Stimulated activated effector memory CD8-positive, alpha-beta T cell treated with anti-CD3 and anti-CD28 coated beads, Interleukin-12 subunit alpha, Interleukin-12 subunit beta, amount 100 ng/mL, for 72 hours (primary cell): Measurements from ENCODE around the gene SARDH.
A peak's percentile ranks its signal among the peaks of the same experiment; 100 is the strongest.

ENCODE experiments used
- ATAC-seq: fragments of 150-1000 bp; cut with Tn5 transposase; 2 replicates; pipeline ENCODE4 v1.10.0; 2021
- DNase-seq, 2 donors: peaks; one replicate each; pipeline ENCODE4 v3.0.0; 2021 to 2022; ENCODE audit warnings: low spot score in 2 of 2
- H3K27ac Mint-ChIP-seq: one replicate; pipeline ENCODE4 v1.8.0; 2022; ENCODE audit warnings: mild to moderate bottlenecking, mixed read lengths
- H3K36me3 Mint-ChIP-seq: one replicate; pipeline ENCODE4 v1.8.0; 2022; ENCODE audit warnings: mild to moderate bottlenecking, mixed read lengths
- H3K4me1 Mint-ChIP-seq: one replicate; pipeline ENCODE4 v1.8.0; 2022; ENCODE audit warnings: mixed read lengths
- H3K4me3 Mint-ChIP-seq: one replicate; pipeline ENCODE4 v1.8.0; 2022; ENCODE audit warnings: mild to moderate bottlenecking, mixed read lengths
- H3K9me3 Mint-ChIP-seq: one replicate; pipeline ENCODE4 v1.8.0; 2022; ENCODE audit warnings: mixed read lengths

SARDH gene

GRCh38 chr9:133718563-133719315 lies 19.4 kb downstream of the SARDH start:
- Mint-ChIP-seq H3K4me1 (peaks cover 5% of the 10 kb centered on the region), H3K9me3 (no peaks in the 10 kb centered on the region), H3K4me3 (no peak overlapping the region), H3K27ac (no peak overlapping the region), H3K36me3 (no peaks in the 10 kb centered on the region)
- ATAC-seq = no peak
- DNase-seq = no peak

GRCh38 chr9:133717113-133718031 lies 20.8 kb downstream of the SARDH start:
- Mint-ChIP-seq H3K4me3 (no peak overlapping the region), H3K27ac (no peak overlapping the region), H3K4me1 (peaks cover 5% of the 10 kb centered on the region), H3K9me3 (no peaks in the 10 kb centered on the region), H3K36me3 (no peaks in the 10 kb centered on the region)
- ATAC-seq (no peak), DNase-seq (no peak)

DNA sequence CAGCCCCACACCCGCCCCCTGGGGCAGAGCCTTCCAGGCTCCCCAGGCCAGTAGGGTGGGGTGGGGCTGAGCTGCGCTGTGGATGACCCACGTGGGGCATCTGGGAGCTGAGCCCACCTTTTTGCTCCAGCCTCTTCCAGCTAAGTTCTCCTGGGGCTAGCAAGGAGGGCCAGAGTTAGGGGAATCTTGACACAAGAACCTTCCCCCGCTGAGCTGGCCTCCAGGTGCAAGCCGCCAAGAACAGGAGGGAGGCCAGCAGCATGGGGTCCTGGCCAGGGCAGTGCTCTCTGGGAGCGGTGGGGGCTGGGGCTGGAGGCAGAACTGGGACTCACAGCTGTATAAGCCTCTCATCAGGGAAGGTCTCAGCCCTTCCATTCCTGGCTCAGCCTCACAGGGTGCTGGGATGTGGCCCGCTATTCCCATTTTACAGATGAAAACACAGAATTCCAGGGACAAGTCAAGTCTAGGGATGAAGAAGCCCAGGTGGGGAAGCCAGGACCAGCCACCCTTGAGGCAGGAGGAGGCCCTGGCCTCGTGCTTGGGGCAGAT lies 21.5 kb downstream of the SARDH start:
- Mint-ChIP-seq H3K4me1 (peaks cover 5% of the 10 kb centered on the region), H3K9me3 (no peaks in the 10 kb centered on the region), H3K36me3 (no peaks in the 10 kb centered on the region), H3K27ac (no peak overlapping the region), H3K4me3 (no peak overlapping the region)
- no peak for DNase-seq
- ATAC-seq = no peak

GRCh38 chr9:133715866-133716563 lies 22.1 kb downstream of the SARDH start:
- Mint-ChIP-seq H3K9me3 (no peaks in the 10 kb centered on the region), H3K36me3 (no peaks in the 10 kb centered on the region), H3K4me1 (peaks cover 5% of the 10 kb centered on the region), H3K27ac (peak overlapping the region; percentile 27), H3K4me3 (no peak overlapping the region)
- ATAC-seq (peak; percentile 33), DNase-seq (no peak)

GRCh38 chr9:133715295-133715865 lies 22.8 kb downstream of the SARDH start:
- Mint-ChIP-seq H3K9me3 (no peaks in the 10 kb centered on the region), H3K36me3 (no peaks in the 10 kb centered on the region), H3K4me3 (no peak overlapping the region), H3K4me1 (peaks cover 5% of the 10 kb centered on the region), H3K27ac (peak overlapping the region; percentile 27)
- DNase-seq (no peak), ATAC-seq (no peak)

- peaks cover 5% of the 10 kb centered on the region for H3K4me1 Mint-ChIP-seq
- no peaks in the 10 kb centered on the region for H3K9me3 Mint-ChIP-seq
- no peaks in the 10 kb centered on the region for H3K36me3 Mint-ChIP-seq
- ATAC-seq (no peak), DNase-seq (no peak)
- H3K27ac Mint-ChIP-seq = peak overlapping the region; percentile 63
- H3K4me3 Mint-ChIP-seq = no peak overlapping the region
These were observed 23.4 kb downstream of the SARDH start for GRCh38 chr9:133714606-133715294.

DNA sequence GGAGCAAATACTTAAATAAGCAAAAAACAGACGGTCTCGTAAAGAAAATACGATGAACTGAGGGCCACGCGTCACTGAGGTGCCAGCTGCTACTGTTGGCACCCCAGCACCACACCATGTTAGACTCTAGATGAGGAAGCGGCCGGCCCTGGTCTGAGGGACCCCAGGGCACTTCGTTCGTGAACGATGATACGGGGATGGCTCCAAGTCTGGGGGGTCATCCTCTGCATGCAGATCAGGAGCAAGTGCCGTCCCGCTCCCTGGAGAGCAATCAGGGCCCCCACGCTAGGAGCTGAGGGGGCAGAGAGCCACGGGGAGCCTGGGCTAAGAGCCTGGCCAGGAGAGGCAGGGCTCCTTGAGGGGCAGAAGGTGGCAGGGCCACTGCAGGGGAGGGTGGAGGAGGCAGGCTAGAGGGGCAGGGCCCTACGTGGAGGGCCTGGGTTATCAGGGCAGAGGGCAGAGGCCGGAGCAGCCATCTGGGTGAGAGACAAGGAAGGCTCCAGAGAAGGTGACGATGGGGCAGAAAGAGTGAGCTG lies 24.1 kb downstream of the SARDH start:
- H3K36me3 Mint-ChIP-seq = no peaks in the 10 kb centered on the region
- no peaks in the 10 kb centered on the region for H3K9me3 Mint-ChIP-seq
- no peak overlapping the region for H3K4me3 Mint-ChIP-seq
- H3K4me1 Mint-ChIP-seq = peaks cover 5% of the 10 kb centered on the region
- no peak for DNase-seq
- no peak for ATAC-seq
- H3K27ac Mint-ChIP-seq = peak overlapping the region; percentile 63

GRCh38 chr9:133713150-133713959 lies 24.8 kb downstream of the SARDH start:
- H3K9me3 Mint-ChIP-seq = no peaks in the 10 kb centered on the region
- DNase-seq (no peak), ATAC-seq (no peak)
- H3K4me1 Mint-ChIP-seq = peaks cover 5% of the 10 kb centered on the region
- no peak overlapping the region for H3K27ac Mint-ChIP-seq
- H3K4me3 Mint-ChIP-seq = no peak overlapping the region
- H3K36me3 Mint-ChIP-seq = no peaks in the 10 kb centered on the region

DNA sequence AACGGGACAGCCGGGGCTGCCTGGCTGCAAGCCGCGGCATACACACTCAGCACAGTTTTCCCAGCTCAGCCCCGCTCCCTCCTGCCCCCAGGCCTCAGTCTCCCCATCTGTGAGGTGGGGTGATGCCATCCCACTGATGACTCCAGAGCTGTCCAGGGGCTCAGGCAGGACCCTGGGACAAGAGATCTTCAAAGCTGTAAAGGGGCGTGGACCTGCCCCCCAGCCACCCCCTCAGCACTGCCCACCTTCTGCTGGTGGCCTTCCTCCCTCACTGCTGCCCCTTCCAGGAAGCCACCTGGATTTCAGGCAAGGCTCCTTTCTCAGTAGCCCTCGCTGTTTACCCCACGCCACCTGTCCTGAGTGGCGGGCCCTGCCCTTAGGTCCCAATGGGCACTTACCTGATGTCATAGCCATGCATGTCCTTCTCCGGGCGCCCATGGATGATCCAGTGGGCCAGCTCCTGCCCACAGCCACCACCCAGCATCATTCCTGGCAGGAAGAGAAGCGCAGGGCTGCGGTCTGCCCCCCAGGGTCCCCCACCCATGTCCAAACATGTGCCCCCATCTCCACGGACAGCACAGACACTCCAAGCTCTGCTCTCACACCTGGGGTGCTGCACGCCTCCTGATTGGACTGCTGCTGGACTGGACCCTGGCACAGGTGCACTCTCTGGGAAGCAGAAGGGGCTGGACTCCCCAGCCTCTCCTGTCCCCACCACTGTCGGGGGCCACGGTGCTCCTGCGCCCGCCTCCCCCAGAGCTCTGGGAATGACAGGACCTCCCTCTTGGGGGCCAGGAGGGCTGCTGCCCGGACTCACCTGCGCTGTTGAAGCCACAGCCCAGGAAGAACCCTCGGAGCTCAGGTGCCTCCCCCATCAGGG lies 25.7 kb downstream of the SARDH start:
- H3K4me3 Mint-ChIP-seq = no peak overlapping the region
- DNase-seq = no peak
- H3K4me1 Mint-ChIP-seq = peaks cover 5% of the 10 kb centered on the region
- no peaks in the 10 kb centered on the region for H3K36me3 Mint-ChIP-seq
- no peaks in the 10 kb centered on the region for H3K9me3 Mint-ChIP-seq
- no peak overlapping the region for H3K27ac Mint-ChIP-seq
- ATAC-seq = no peak

- Mint-ChIP-seq H3K36me3 (no peaks in the 10 kb centered on the region), H3K27ac (no peak overlapping the region), H3K9me3 (no peaks in the 10 kb centered on the region), H3K4me1 (peaks cover 5% of the 10 kb centered on the region), H3K4me3 (no peak overlapping the region)
- DNase-seq = no peak
- ATAC-seq = no peak
These were observed 26.5 kb downstream of the SARDH start for GRCh38 chr9:133711428-133712220.

GRCh38 chr9:133710661-133711427 lies 27.3 kb downstream of the SARDH start:
- DNase-seq (no peak), ATAC-seq (no peak)
- peaks cover 4% of the 10 kb centered on the region for H3K4me1 Mint-ChIP-seq
- no peaks in the 10 kb centered on the region for H3K9me3 Mint-ChIP-seq
- no peak overlapping the region for H3K4me3 Mint-ChIP-seq
- no peak overlapping the region for H3K27ac Mint-ChIP-seq
- no peaks in the 10 kb centered on the region for H3K36me3 Mint-ChIP-seq
